SK-N-MC (cell line): Measurements from ENCODE around the gene TUBA4A.

Experiments used
- EZH2 ChIP-seq: fragments of 200-600 bp; sonication (generic); IDR thresholded peaks from one replicate; pipeline ENCODE4 v1.6.1; 2017; ENCODE audit warnings: antibody characterized with exemption
- POLR2AphosphoS5 ChIP-seq: IDR thresholded peaks from 2 replicates; pipeline ENCODE4 v1.6.1; 2012; ENCODE audit warnings: mild to moderate bottlenecking, low read depth, low read length, borderline replicate concordance

DNA sequence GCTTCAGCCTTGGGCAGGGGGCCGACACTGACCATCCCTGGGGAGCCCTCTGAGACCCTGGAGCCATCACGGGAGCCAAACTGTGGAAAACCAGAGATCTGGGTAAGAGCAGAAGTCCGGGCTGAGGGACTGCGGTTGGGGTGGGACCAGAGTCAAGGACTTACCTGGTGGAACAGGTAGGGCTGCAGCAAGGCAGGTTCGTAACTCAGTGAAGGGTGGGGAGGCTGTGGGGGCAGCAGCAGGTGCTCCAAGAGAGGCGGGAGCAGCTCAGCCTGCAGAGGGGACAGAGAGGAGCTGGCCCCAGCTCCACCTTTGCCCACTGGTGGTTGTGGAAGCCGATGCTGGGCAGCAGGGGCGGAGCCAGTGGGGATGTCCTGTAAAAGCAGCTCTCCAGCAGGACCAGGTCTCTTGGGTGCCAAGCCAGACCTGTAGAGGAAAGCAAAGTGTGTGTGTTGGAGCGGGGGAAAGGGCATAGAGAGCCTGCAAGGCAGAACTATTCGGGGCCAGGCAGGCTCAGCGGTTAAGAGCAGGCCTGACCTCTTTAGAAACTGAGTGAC is 48.8 kb upstream of the TUBA4A start:
- TF ChIP-seq EZH2 (no peak), POLR2AphosphoS5 (no peak)
